DND-41 (cell line): ENCODE data around the gene MRPL36.

ENCODE experiments used
- EZH2 ChIP-seq: IDR thresholded peaks from 3 replicates; pipeline ENCODE4 v1.6.1; 2012; ENCODE audit warnings: borderline replicate concordance, low read depth, mild to moderate bottlenecking, moderate library complexity, low read length, inconsistent platforms; ENCODE audit not compliant: severe bottlenecking
- TF ChIP-seq, protein P1 (sequence below): IDR thresholded peaks from 2 replicates; pipeline ENCODE4 v1.5.1; 2012; ENCODE audit warnings: borderline replicate concordance, low read length, moderate library complexity, mild to moderate bottlenecking; ENCODE audit not compliant: poor library complexity, severe bottlenecking; ENCODE audit errors: extremely low read depth

DNA sequence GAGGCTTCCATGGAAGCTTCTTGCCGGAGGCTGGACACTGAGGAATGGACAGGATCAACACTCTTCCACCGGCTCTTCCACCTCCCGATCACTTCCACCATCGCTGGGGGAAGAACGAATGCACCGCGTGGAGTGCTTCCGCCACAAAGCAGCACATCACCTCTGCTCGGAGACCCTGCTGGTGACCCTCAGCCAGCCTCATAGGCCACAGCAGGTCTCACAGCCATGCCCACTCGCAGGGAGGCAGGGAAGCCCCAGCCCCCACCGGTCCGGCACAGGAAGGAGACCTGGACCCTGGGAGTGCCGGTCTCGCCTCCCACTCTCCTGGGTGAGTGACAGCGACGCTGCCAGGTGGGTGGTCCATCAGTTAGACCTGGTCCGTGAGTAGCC, 4.7 kb downstream of the MRPL36 start:
- TF ChIP-seq EZH2 = no peak
- TF ChIP-seq, protein P1, sequence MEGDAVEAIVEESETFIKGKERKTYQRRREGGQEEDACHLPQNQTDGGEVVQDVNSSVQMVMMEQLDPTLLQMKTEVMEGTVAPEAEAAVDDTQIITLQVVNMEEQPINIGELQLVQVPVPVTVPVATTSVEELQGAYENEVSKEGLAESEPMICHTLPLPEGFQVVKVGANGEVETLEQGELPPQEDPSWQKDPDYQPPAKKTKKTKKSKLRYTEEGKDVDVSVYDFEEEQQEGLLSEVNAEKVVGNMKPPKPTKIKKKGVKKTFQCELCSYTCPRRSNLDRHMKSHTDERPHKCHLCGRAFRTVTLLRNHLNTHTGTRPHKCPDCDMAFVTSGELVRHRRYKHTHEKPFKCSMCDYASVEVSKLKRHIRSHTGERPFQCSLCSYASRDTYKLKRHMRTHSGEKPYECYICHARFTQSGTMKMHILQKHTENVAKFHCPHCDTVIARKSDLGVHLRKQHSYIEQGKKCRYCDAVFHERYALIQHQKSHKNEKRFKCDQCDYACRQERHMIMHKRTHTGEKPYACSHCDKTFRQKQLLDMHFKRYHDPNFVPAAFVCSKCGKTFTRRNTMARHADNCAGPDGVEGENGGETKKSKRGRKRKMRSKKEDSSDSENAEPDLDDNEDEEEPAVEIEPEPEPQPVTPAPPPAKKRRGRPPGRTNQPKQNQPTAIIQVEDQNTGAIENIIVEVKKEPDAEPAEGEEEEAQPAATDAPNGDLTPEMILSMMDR = no peak
